ENCODE measurements around the gene REN. TPM values are rescaled to one million over a fixed set of nuclear protein-coding genes. Genes with fewer than 3 reads are reported as not detected.

Gene REN
- total and polyA plus RNA-seq, 4 donors = 0.23 to 0.75 (median 0.29) TPM

DNA sequence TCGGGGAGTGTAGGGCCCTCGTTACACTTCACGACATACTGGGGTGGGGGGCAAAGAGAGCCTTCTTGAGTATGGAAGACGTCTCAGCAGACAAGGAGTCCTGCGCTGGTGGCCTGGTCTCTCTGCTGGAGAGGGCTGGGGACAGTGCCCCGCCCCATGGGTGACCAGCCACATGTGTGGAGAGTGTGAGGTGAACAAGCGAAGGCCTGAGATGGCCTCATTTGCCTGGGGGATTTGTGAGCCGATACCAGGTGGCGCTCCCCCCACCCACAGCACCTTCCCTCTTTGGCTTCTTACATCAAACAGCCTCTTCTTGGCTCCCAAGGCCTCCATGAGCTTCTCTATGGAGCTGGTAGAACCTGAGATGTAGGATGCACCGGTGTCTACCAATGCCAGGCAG, 10.3 kb downstream of the REN start:
- Histone ChIP-seq H3K4me1 (ENCODE audit: control insufficient read depth in 5 of 5, insufficient read depth in 5 of 5, low read length in 5 of 5) (peaks cover 0 to 4% (median 2%) of the 10 kb centered on the region in 5 donors), H3K9me3 (ENCODE audit: control insufficient read depth in 4 of 4, insufficient read depth in 3 of 4, low read length in 3 of 4) (no peaks in the 10 kb centered on the region), H3K9ac (ENCODE audit: insufficient read depth in 1 of 2, low read length in 2 of 2) (no peak overlapping the region), H3K4me3 (no peak overlapping the region), H3K36me3 (ENCODE audit: control insufficient read depth in 4 of 4, insufficient read depth in 4 of 4, low read length in 4 of 4) (no peaks in the 10 kb centered on the region), H3K27me3 (ENCODE audit: control insufficient read depth in 3 of 3, insufficient read depth in 3 of 3, low read length in 2 of 3) (no peaks in the 10 kb centered on the region), H3K27ac (ENCODE audit: low read depth in 1 of 2, low read length in 1 of 2) (no peak overlapping the region)
- DNase-seq = no peak
- 89 to 91% methylated on average over 10 of the region's 10 CpGs for WGBS, 2 donors
- TF ChIP-seq, protein P1, sequence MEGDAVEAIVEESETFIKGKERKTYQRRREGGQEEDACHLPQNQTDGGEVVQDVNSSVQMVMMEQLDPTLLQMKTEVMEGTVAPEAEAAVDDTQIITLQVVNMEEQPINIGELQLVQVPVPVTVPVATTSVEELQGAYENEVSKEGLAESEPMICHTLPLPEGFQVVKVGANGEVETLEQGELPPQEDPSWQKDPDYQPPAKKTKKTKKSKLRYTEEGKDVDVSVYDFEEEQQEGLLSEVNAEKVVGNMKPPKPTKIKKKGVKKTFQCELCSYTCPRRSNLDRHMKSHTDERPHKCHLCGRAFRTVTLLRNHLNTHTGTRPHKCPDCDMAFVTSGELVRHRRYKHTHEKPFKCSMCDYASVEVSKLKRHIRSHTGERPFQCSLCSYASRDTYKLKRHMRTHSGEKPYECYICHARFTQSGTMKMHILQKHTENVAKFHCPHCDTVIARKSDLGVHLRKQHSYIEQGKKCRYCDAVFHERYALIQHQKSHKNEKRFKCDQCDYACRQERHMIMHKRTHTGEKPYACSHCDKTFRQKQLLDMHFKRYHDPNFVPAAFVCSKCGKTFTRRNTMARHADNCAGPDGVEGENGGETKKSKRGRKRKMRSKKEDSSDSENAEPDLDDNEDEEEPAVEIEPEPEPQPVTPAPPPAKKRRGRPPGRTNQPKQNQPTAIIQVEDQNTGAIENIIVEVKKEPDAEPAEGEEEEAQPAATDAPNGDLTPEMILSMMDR (IDR thresholded peaks at IDR 0.05; ENCODE audit: control extremely low read depth, extremely low read depth) = no peak
- ATAC-seq (ENCODE audit: insufficient read depth, low FRiP score) = no peak

DNA sequence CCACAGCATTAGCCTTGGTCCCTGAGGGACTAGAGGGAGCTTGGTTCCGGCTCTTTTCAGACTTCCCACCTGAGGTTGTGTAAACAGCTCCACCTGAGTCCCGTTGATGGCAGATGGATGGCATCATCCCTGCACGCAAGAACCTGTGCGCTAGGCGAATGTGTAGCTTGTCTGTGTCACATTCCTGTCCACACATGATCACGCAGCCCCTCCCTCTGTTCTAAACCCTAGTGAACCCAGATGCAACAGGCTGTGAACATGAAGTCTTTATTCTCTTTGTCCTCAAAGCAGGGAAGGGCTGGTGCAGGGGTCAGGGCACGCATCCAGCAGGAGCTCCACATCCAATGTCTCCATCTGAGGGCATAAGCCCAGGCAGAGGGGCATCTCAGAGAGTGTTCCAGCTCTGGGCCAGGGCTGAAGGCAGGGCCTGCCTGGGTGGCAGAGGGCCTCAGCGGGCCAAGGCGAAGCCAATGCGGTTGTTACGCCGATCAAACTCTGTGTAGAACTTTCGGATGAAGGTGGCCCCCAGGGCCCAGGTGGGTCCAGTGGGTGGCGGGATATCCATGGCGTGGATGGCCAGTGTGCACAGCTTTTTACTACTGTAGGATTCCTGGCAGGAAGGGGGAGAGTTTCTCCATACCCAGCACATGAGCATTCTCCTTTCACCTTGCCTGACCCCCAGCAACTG, 11.4 kb downstream of the REN start:
- no peak for DNase-seq

DNA sequence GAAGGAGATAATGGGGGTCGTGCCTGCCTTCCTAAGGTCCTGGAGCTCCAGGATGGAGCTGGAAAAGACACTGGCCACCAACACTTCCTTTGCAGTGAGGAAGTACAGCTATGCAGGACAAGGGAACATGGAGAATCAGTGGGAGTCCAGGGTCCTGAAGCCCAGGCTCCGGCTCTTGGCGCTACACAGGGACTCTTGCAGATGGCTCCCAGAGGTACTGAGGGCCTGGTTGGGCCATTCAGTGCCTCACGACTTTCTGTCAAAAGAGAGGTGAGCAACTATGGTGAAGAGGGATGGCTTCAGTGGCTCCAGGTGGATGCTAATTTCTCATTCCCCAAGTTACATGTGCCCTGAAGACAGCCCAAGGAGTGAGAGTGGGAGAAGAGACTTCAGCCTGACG, 12.5 kb downstream of the REN start:
- Histone ChIP-seq H3K9me3 (ENCODE audit: control insufficient read depth in 4 of 4, insufficient read depth in 3 of 4, low read length in 3 of 4) (no peaks in the 10 kb centered on the region), H3K27me3 (ENCODE audit: control insufficient read depth in 3 of 3, insufficient read depth in 3 of 3, low read length in 2 of 3) (no peaks in the 10 kb centered on the region), H3K36me3 (ENCODE audit: control insufficient read depth in 4 of 4, insufficient read depth in 4 of 4, low read length in 4 of 4) (no peaks in the 10 kb centered on the region), H3K4me3 (no peak overlapping the region), H3K4me1 (ENCODE audit: control insufficient read depth in 5 of 5, insufficient read depth in 5 of 5, low read length in 5 of 5) (peaks cover 0 to 4% (median 2%) of the 10 kb centered on the region in 5 donors), H3K27ac (ENCODE audit: low read depth in 1 of 2, low read length in 1 of 2) (no peak overlapping the region), H3K9ac (ENCODE audit: insufficient read depth in 1 of 2, low read length in 2 of 2) (no peak overlapping the region)
- DNase-seq = no peak
- WGBS, 2 donors = 94 to 95% methylated on average over 5 of the region's 5 CpGs
- TF ChIP-seq, protein P1 (IDR thresholded peaks at IDR 0.05; ENCODE audit: control extremely low read depth, extremely low read depth) = no peak
- no peak for ATAC-seq (ENCODE audit: insufficient read depth, low FRiP score)

More for the DNA sequence above, 11.4 kb downstream of the REN start:
- H3K4me3 ChIP-seq = no peak overlapping the region
- TF ChIP-seq, protein P1 (IDR thresholded peaks at IDR 0.05; ENCODE audit: control extremely low read depth, extremely low read depth) = no peak
- H3K27me3 ChIP-seq (ENCODE audit: control insufficient read depth in 3 of 3, insufficient read depth in 3 of 3, low read length in 2 of 3) = no peaks in the 10 kb centered on the region
- ATAC-seq (ENCODE audit: insufficient read depth, low FRiP score) = no peak
- no peaks in the 10 kb centered on the region for H3K9me3 ChIP-seq (ENCODE audit: control insufficient read depth in 4 of 4, insufficient read depth in 3 of 4, low read length in 3 of 4)
- H3K27ac ChIP-seq (ENCODE audit: low read depth in 1 of 2, low read length in 1 of 2) = no peak overlapping the region
- no peaks in the 10 kb centered on the region for H3K36me3 ChIP-seq (ENCODE audit: control insufficient read depth in 4 of 4, insufficient read depth in 4 of 4, low read length in 4 of 4)
- peaks cover 0 to 4% (median 2%) of the 10 kb centered on the region in 5 donors for H3K4me1 ChIP-seq (ENCODE audit: control insufficient read depth in 5 of 5, insufficient read depth in 5 of 5, low read length in 5 of 5)
- no peak overlapping the region for H3K9ac ChIP-seq (ENCODE audit: insufficient read depth in 1 of 2, low read length in 2 of 2)
- whole genome bisulfite sequencing, 2 donors = 93 to 94% methylated on average over 15 of the region's 15 CpGs
